ENCODE measurements around the gene FKBP2.

- TF ChIP-seq CTCF (optimal IDR thresholded peaks at IDR 0.05 in 1 of 3, IDR thresholded peaks at IDR 0.05 in 1 of 3, conservative IDR thresholded peaks at IDR 0.05 in 1 of 3; ENCODE audit: extremely low read depth in 1 of 3, insufficient read depth in 2 of 3, low read length in 3 of 3), result no peak
- no peak for TF ChIP-seq EZH2 (IDR thresholded peaks at IDR 0.05; ENCODE audit: low read length)
These were observed 21.6 kb upstream of the FKBP2 start for GRCh38 chr11:64219354-64219684.

Data from keratinocyte (primary cell).